ENCODE results near the gene SLC25A15.

The SLC25A15 gene

DNA sequence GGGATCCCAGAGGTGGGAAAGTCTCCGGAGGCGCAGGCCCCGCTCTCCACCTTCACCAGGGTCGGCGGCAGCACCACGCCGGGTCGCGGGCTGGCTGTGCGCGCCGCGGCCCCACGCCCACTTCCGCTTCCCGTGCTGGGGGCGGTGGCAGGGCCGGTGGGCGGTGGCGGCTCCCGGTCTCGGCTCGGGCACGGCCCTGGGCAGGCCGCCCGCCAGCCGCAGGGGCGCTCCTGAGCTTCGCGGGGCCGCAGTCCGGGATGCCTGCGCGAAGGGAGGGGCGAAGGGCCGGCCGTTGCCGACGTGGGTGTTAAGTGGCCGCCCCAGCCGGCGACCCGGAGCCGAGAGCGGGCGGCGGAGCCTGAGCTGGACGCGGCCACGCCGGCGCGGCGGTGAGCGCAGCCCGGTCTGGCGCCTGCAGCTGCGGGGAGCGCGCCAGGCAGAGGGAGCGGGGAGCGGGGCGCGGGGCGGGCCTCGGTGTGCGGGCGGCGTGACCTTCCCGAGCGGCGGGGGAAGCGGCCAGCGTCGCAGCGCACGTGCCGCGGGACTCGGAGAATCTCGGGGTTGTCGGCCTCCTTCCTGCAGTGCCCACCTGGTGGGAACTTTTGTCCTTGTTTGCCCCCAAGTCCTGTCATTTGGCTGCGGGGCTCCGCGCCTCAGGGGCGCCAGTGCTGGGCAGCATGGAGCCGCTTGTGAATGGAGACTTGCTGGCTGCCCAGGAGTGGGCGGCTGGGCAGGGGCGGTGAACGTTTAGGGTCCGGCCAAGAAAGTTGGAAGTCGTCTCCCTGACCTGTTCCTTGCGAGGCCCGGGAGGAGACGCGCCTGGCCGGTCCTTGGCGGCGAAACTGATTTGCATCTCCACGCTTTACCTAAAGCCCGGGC is at the start of gene SLC25A15:
Gene SLC25A15 (plus strand): TSS at position 337 of the 879 bp plus-strand sequence. CDS start 3,616 bp downstream, outside the sequence.
- DNase-seq (ENCODE audit: low read depth in 2 of 3, low spot score in 1 of 3): peak; percentile 39 to 70 (median 50)

DNA sequence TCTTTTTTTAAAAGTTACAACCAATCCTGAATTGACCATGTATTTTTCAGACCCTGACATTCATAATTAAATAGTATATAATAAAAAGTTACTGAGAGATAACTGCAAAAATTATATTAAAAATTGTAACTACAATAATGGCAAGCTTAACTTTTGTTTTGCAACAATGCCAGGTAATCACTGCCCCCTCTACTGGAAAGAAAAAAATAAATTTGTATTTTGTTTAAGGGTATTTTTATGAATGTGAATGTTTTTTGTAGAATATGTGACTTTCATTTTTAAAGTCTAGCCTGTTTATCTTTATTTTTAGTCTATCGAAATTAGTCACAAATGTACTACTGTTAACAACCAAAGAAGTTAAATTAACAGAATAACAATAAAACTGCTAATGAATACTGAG is 40.1 kb upstream of the SLC25A15 start:
- no peak for DNase-seq (ENCODE audit: low read depth in 2 of 3, low spot score in 1 of 3)

DNA sequence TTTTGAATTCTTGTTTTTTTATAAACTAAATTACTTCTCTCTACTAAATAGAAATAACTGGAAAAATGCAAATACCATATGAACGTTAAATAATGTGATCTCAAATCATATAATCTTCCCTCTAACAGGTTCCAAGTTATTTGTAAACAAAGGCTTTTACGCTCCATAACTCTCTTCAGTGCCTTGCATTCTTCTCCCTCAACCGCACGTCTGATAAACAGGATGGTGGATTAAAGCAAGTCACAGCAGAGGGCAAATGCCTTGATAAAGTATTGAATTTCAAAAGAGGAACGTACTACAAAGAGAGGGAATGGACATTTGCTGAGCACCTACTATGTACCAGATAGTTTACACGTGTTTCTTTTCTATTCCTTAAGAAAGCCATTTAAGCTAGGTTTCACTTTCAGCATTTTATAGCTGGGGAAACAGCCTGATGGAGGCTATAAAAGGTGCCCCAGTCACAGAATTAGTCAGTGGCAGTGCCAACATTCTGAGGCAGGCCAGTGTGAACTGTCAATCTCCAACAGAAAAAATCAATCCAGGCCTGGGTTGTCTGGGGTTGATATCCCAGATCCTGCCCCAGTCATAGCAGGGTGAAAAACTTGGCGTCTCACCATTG is 34.2 kb upstream of the SLC25A15 start:
- DNase-seq (ENCODE audit: low read depth in 2 of 3, low spot score in 1 of 3): no peak

DNA sequence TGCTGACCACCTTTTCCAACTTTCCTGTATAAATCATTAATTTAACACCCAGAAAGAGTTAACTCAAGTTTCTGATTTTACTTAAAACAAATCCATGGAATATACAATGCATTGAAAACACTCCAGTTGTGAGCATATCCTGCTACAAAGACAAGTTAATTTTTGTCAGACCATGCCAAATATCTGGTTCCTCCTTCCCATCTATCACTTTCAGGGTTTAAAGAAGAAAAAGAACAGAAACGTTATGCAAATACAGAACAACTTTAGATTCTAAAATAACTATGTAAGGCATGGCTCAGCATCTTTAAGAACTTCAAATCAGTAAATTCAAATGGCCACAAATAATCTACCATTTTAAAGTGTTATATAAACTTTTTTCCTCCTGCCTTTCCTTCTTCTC is 33.4 kb upstream of the SLC25A15 start:
- no peak for DNase-seq (ENCODE audit: low read depth in 2 of 3, low spot score in 1 of 3)

DNA sequence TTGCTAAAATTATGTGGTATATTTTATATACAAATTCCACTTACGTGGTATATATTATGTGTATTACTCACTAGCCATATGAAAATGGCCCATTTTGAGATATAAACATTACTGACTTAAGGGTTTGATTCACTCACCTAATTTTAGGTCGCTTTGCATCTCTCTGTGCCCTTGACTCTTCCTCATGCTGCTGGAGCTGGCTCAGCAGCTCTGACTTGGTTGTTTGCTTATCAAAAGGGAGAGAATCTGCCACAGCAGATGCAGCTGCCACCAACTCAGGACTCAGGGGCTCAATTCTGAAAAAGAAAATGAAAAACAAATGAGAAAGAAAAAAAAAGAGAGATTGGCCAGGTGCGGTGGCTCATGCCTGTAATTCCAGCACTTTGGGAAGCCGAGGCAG is 30.6 kb upstream of the SLC25A15 start:
- no peak for DNase-seq (ENCODE audit: low read depth in 2 of 3, low spot score in 1 of 3)

DNA sequence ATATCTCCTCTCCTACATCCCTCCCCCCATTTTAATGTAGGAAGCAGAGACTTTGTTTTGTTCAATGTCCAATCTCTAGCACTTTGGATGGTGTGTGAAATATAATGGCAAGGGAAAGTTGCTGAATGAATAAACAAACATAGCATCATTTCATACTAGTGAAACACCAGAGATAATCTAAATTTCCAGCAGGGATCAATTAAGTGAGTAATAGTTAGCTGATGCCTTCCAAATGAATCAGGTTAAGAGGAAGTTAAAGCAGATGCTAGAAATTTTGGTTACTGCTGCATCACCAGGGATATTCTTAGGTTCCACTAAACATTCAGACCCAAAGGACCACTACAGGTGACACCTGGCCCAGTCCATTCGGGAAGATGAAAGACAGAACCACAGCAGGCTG is 26.6 kb upstream of the SLC25A15 start:
- DNase-seq (ENCODE audit: low read depth in 2 of 3, low spot score in 1 of 3): no peak

DNA sequence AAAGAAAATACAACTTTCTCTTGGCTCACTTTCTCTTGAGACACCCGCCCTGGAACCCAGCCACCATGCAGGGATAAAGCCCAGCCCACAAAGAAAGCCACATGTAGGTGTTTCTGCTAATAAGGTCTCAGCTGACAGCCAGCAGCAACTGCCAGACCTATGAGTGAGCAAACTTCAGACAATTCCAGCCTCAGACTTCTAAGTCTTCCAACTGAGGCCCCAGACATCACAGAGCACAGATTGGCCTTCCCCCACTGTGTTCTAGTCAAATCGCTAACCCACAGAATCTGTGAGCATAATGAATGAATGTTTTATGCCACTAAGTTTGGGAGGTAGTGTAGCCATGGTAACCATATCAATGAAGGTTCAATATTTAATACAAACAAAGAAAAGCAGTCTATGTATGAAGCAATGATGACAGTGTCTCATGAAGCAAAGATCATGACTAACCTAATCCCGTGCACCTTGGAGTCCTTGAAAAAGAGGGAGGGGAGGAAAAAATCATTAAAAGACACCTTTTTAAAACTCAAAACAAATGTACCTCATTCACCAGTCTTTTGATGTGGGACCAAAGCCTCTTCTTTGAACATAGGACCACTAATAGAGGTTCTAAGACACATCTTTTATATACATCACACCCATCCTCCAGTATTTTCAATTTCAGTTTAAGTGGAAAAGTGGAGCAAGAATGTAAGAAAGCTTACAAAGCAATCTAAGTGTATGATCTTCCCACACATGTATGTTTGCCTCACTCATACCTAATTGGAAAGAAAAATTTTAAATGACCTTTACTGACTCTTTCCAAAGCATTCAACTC is 24.6 kb upstream of the SLC25A15 start:
- peak; percentile 49 to 62 (median 53) for DNase-seq (ENCODE audit: low read depth in 2 of 3, low spot score in 1 of 3)

DNA sequence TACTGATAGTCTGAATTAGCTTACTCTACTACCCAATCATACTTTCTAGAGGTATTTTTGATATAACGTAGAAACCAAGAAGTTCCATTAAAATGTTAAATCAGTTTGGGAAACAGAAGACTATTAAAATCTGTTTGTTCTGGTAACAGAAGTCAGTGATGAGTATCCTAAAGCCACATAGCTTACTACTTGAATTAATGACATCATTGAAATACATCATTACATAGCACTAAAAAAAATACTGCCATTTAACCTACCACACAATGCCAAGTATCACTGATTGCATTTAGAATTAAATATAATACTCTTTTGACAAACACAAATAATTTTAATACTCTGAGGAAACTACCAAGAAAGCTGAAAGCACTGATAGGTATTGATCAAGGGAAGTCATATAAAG is 23.8 kb upstream of the SLC25A15 start:
- no peak for DNase-seq (ENCODE audit: low read depth in 2 of 3, low spot score in 1 of 3)

DNA sequence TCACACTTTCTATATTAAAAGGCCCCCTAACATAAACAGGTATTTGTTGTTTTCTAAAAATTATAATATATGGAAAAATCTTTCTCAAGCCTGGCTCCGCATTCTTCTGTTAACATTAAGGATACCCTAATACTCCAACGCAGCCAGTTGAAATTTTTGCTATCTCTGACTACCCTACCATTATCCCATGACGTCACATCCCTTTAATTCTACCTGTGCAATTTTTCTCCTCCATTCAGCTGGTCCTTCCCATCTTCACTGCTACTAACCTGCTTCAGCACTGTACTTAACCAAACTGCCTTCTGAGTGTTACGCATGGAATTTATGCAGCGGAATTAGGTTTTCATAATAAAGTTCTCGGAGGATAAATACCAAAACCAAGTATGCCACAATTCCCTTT is 19.4 kb upstream of the SLC25A15 start:
- DNase-seq (ENCODE audit: low read depth in 2 of 3, low spot score in 1 of 3): no peak

DNA sequence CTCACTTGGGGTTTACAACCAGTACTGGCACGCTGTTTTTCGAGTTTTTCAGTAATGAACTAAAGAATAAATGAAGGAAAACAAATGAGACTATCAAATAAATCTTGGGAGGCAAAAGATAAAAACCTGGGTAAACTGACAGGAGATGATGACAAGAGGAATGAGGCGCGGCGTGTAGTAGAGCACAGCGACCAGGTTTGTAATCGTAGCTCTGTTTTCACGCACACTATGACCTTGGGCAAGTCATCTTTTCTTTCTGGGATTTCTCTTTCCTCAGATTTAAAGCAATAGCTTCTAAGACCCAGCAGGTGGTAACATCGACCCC is 18.8 kb upstream of the SLC25A15 start:
- no peak for DNase-seq (ENCODE audit: low read depth in 2 of 3, low spot score in 1 of 3)

DNA sequence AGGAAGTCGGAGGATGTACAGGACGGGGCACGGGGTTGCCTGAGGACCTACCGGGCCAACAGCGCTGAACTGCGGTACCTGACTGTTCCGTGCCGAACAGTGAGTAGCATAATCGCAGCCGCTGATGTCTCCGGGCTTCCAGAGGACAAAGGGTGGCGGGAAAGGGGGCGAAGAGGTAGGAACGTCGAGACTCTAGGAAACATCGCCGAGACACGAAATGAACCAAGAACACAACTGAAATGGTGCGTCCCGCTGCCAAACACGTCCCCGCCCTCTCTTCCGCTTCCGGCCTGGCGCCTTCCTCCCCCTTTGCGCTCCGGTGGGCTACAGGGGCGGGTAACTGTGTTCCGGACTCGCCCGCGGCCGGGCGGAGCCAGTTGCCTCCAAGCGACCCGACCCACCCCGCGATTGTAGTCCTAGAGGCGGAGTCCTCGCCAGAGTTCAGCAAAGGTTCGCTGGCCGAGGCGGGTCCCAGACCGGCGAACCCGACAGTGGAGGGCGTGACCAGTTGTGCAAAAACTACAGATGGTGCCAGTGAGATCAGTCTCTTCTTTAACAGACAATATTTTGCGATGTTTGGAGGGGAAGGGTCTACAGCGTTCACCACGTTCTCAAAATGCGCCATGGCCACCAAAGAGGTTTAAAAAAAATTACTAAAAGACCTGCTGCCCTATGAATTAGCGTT is 18.3 kb upstream of the SLC25A15 start, which contains the start of gene MRPS31:
Gene MRPS31 (minus strand): TSS at position 257 of the 685 bp plus-strand sequence. CDS start 54 bp downstream, at position 203.
- peak; percentile 93 to 95 (median 95) for DNase-seq (ENCODE audit: low read depth in 2 of 3, low spot score in 1 of 3)

DNA sequence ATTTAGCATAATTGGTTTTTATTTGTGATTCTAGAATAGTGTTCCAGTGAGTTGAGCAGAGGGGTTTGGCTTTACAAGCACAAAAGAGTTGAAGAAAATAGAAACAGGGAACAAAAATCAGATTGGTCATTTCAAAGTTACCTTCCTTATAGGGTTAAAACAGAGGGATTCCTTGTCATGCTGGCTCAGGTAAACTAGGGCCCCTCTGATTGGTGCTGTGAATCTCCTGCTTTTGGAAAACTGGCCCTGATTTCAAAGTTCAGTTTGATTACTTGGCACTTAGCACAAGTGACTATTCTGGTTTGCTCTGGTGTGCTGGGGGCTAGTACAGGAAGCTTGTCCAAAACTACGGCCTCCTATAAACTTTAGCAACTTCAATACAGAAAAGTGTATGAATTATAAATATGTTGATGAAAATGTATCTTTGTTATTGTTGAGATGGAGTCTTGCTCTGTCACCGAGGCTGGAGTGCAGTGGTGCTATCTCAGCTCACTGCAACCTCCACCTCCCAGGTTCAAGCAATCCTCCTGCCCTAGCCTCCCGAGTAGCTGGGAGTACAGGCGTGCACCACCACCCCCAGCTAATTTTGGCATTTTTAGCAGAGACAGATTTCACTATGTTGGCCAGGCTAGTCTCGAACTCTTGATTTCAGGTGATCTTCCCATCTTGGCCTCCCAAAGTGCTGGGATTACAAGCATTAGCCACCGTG is 16.5 kb upstream of the SLC25A15 start:
- no peak for DNase-seq (ENCODE audit: low read depth in 2 of 3, low spot score in 1 of 3)

DNA sequence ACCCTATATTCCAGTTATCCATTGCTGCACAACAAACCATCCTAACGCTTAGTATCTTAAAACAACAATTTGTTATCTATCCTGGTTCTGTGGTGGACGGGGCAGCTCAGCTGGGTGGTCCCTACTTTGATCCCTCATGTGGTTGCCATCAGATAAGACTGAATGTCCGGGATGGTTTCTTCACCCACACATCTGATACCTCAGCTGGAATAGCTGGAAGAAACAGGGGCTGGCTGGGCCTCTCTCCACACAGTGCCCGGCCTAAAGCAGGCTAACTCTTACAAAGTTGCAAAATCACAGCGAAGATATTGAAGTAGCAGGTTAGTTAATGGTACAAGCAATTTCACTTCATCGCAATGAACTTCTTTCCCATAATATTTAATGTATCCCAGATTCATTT is 14.7 kb upstream of the SLC25A15 start:
- DNase-seq (ENCODE audit: low read depth in 2 of 3, low spot score in 1 of 3): no peak

DNA sequence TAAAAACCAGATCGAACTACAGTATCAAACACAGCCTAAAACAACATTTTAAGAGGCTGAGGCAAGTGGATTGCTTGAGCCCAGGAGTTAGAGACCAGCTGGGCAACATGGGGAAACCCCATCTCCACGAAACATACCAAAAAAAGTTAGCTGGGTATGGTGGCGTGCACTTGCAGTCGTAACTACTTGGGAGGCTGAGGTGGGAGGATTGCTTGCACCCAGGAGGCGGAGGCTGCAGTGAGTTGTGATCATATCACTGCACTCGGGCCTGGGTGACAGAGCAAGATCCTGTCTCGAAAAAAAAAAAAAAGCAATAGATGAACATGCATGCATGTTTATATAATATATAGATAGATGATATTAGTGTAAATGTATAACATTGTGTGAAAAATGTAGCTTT is 13.2 kb upstream of the SLC25A15 start:
- DNase-seq (ENCODE audit: low read depth in 2 of 3, low spot score in 1 of 3): no peak

DNA sequence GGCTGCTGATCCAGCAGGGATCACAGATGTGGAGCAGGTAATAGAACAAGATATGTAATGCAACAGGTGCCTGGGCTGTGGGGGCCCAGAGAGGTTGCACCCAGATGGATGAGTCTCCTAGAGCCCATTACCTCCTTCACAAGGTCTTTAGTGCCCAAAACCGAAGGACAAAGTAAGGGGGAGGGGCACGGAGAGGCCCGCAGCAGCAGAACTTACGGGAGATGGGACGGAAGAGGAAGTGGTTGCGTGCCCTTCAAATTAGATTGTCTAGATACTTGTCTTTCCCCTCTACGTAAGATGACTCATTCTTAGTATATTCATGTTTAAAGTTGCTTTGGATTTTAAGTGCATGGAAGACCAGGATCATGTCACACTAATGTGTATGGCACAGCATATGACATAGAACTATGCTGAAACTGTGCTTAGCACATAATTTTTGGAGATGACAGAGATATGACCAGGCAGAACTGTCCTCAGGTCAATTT is 12.7 kb upstream of the SLC25A15 start:
- DNase-seq (ENCODE audit: low read depth in 2 of 3, low spot score in 1 of 3): peak; percentile 48 to 68 (median 65)

DNA sequence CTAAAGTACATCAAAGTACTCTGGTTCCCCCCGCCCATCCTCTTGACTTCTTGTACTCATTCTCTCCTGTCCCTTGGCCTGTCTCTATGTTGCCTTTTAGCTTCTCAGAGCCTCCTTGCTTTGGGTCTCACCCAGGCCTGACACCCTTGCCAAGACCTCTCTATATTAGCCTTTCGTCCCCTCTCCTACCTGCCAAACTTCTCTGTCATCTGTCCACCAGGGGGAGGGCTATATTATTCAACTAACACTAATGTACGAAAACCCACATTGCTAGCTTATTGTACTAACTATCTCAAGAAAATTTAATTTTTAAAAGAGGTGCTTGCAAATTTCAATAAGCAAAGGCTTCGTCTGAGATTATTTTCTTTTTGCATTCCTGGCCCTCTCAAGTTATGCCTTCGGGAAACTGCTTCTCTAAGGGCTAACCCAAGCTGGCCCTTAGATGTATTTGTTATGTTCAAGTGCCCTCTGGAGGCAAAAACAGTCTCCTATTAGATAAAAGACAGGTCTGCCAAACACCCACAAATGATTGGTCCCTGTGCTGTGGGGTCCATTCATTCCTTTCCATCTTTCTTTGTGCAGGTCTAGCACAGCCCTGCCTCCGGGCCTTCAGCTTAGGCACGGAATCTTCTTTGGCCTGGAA is 12.1 kb upstream of the SLC25A15 start:
- DNase-seq (ENCODE audit: low read depth in 2 of 3, low spot score in 1 of 3): peak in 1 of 3 donors; percentile 48

DNA sequence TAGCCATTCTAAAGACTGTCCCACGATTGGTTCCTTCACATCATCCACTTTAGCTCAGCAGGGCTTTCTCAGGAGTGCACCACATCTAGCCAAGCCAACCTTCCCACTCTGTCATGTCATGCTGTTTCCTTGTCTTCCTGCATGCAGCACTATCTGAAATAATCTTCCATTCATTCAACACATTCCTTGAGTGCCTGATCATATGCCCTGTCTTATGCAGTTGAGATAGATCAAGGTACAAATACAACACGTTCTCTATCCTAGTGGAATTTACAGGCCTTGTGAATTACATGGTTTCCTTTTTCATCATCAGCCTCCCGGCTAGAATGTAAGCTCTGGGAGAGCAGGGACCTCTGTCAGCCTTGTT is 11.6 kb upstream of the SLC25A15 start:
- no peak for DNase-seq (ENCODE audit: low read depth in 2 of 3, low spot score in 1 of 3)

DNA sequence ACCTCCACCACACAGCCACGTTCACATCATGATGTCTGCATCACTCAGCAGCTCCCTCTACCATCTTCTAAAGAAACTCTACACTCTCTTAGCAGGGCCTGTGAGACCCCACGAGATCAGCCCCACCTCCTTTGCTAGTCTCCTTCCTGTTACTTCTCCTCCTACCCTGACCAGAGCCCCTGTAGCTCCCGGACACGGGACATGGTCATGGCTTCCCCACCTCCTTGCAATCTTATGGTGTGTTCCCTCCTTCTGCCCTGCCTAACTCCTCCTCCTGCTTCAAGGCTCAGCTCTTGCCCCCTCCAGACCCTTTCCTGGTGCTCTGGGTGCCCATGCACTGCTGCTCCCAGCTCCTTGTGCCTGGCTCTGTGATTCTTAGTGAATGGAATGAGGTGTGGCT is 10.4 kb upstream of the SLC25A15 start:
- DNase-seq (ENCODE audit: low read depth in 2 of 3, low spot score in 1 of 3): no peak

DNA sequence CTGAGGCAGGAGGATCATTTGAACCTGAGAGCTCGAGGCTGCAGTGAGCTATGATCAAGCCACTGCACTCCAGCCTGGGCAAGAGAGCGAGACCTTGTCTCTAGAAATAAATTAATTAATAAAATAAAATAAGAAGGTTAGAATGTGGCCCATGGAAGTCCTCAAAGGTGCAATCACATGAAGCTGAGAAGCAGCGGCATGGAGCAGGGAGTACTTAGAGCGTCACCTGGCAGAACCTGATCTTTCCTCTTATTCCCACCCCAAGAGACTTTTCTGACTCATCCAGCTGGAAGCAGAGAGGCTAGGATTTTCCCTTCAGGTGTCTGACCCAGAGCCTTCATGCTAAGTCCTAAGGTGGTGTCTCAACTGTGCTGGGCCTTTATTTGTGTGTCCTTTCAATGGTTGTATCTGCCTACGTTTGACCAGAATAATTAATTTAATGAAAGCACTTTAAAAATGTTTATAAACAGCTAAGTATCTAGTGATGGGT is 9.6 kb upstream of the SLC25A15 start:
- no peak for DNase-seq (ENCODE audit: low read depth in 2 of 3, low spot score in 1 of 3)
